Activated CD8-positive, alpha-beta T cell treated with anti-CD3 and anti-CD28 coated beads for 36 hours (primary cell): Measurements from ENCODE around the gene HMCN2. TPM values are rescaled to one million over a fixed set of nuclear protein-coding genes. Genes with fewer than 3 reads are reported as not detected.

Source experiments
- ATAC-seq: fragments of 200-7000 bp; cut with Tn5 transposase; one replicate; pipeline ENCODE4 v1.10.0; 2021; ENCODE audit warnings: mild to moderate bottlenecking, moderate library complexity
- CTCF ChIA-PET: fragments of 350-600 bp; sonication (Branson Sonifier 250); formaldehyde crosslinking; loops from one replicate; lab custom pipeline; 2021; ENCODE audit warnings: antibody characterized with exemption; lab: Charles Lee
- POLR2A ChIA-PET: fragments of 350-600 bp; sonication (Branson Sonifier 250); formaldehyde crosslinking; loops from one replicate; lab custom pipeline; 2021; ENCODE audit warnings: antibody characterized with exemption; lab: Charles Lee
- DNase-seq: peaks from one replicate; pipeline ENCODE4 v3.0.0-alpha.2; 2020
- H3K27ac Mint-ChIP-seq: one replicate; pipeline ENCODE4 v1.8.0; 2021; ENCODE audit warnings: mild to moderate bottlenecking, mixed read lengths
- H3K27me3 Mint-ChIP-seq: one replicate; pipeline ENCODE4 v1.8.0; 2021; ENCODE audit warnings: mixed read lengths
- H3K36me3 Mint-ChIP-seq: one replicate; pipeline ENCODE4 v1.8.0; 2021; ENCODE audit warnings: low read depth, mixed read lengths
- H3K4me1 Mint-ChIP-seq: one replicate; pipeline ENCODE4 v1.8.0; 2021; ENCODE audit warnings: low read depth, mixed read lengths
- H3K4me3 Mint-ChIP-seq: one replicate; pipeline ENCODE4 v1.8.0; 2021; ENCODE audit warnings: mild to moderate bottlenecking, moderate library complexity, mixed read lengths
- H3K9me3 Mint-ChIP-seq: one replicate; pipeline ENCODE4 v1.8.0; 2021; ENCODE audit warnings: mixed read lengths
- intact Hi-C: fragments of 100-400 bp; cut with micrococcal nuclease; formaldehyde crosslinking; loops from one replicate; pipeline ENCODE4 v1.10.0; 2022
- total RNA-seq, 2 experiments: library from RNA; stranded (reverse); gene quantifications; one replicate each; pipeline ENCODE4 v1.2.3, GENCODE V29; 2021
- TF ChIP-seq, protein P1 (sequence below): fragments of 200-600 bp; IDR thresholded peaks from one replicate; pipeline ENCODE4 v1.8.0; 2022; ENCODE audit warnings: antibody characterized with exemption, mild to moderate bottlenecking

Gene HMCN2
- total RNA-seq, 2 experiments from 2014 or later, result not detected

DNA sequence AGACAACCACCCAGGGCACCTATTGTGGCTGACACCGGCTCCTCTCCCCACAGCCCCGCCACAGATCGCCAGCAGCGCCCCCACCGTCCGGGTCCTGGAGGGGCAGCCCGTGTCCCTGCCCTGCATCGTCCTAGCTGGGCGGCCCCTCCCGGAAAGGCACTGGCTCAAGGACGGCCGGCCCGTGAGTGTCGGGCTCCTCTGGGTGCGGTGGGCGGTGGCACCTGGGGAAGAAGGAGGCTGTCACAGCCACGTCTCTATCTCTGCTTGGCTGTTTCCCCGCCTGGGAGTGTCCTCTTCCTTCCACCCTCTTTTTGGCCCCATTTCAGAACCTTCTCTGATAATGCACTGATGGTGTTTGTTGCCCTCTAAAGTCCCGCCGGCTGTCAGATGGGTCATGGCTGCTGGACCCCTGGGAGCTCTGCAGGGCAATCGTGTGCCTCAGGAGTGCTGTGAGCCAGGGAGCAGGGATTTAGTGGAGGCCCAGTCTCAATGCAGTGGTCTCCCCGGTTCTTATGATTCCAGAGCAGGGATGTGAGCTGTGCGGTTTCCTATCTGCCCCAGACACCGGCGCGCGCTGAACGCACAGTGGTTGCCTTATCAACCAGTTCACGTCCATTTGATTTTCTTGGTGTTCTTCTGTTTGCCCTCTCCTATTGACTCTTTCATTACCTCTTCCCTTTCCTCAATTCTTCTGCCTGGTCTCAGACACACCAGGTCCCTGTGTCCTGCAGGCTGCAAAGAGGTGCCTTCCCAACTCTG lies 55.3 kb downstream of the HMCN2 start:
- no peaks in the 10 kb centered on the region for H3K9me3 Mint-ChIP-seq
- TF ChIP-seq, protein P1, sequence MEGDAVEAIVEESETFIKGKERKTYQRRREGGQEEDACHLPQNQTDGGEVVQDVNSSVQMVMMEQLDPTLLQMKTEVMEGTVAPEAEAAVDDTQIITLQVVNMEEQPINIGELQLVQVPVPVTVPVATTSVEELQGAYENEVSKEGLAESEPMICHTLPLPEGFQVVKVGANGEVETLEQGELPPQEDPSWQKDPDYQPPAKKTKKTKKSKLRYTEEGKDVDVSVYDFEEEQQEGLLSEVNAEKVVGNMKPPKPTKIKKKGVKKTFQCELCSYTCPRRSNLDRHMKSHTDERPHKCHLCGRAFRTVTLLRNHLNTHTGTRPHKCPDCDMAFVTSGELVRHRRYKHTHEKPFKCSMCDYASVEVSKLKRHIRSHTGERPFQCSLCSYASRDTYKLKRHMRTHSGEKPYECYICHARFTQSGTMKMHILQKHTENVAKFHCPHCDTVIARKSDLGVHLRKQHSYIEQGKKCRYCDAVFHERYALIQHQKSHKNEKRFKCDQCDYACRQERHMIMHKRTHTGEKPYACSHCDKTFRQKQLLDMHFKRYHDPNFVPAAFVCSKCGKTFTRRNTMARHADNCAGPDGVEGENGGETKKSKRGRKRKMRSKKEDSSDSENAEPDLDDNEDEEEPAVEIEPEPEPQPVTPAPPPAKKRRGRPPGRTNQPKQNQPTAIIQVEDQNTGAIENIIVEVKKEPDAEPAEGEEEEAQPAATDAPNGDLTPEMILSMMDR, result no peak
- no peaks in the 10 kb centered on the region for H3K4me1 Mint-ChIP-seq
- peaks cover 20% of the 10 kb centered on the region for H3K27me3 Mint-ChIP-seq
- H3K36me3 Mint-ChIP-seq, result no peaks in the 10 kb centered on the region
- intact Hi-C loops, result no loop called here
- CTCF ChIA-PET, result interaction anchor here (0.6 kb wide), 1 partner anchor 85 kb away, joined by 3 read pairs; no protein-coding TSS in a partner anchor
- POLR2A ChIA-PET, result interaction anchor here (0.6 kb wide), 1 partner anchor 236 kb away, joined by 4 read pairs; no protein-coding TSS in a partner anchor
- no peak overlapping the region for H3K4me3 Mint-ChIP-seq
- ATAC-seq (no peak), DNase-seq (no peak)
- H3K27ac Mint-ChIP-seq, result no peak overlapping the region

DNA sequence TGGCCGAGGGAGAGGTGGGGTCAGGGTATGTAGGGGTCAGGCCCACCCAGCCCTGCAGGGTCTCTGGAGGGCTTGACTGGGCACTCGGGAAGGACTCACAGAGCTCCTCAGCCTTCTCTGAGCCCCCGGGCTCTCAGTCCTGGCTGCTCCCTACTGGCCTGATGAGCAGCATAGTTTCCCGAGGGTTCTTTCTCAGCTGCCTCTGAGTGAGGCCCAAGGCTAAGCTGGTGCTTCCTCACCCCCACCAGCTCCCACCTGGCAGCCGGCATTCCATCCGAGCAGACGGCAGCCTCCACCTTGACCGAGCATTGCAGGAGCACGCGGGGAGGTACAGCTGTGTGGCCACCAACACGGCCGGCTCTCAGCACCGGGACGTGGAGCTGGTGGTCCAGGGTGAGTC lies 56.0 kb downstream of the HMCN2 start:
- H3K27ac Mint-ChIP-seq, result no peak overlapping the region
- DNase-seq (no peak), ATAC-seq (no peak)
- no peaks in the 10 kb centered on the region for H3K4me1 Mint-ChIP-seq
- no peak overlapping the region for H3K4me3 Mint-ChIP-seq
- ChIA-PET POLR2A (interaction anchor here (0.6 kb wide), 1 partner anchor 237 kb away, joined by 4 read pairs; no protein-coding TSS in a partner anchor), CTCF (no interaction called here)
- H3K36me3 Mint-ChIP-seq, result no peaks in the 10 kb centered on the region
- no peaks in the 10 kb centered on the region for H3K9me3 Mint-ChIP-seq
- peaks cover 23% of the 10 kb centered on the region for H3K27me3 Mint-ChIP-seq
- intact Hi-C loops, result no loop called here
- TF ChIP-seq, protein P1, result no peak

DNA sequence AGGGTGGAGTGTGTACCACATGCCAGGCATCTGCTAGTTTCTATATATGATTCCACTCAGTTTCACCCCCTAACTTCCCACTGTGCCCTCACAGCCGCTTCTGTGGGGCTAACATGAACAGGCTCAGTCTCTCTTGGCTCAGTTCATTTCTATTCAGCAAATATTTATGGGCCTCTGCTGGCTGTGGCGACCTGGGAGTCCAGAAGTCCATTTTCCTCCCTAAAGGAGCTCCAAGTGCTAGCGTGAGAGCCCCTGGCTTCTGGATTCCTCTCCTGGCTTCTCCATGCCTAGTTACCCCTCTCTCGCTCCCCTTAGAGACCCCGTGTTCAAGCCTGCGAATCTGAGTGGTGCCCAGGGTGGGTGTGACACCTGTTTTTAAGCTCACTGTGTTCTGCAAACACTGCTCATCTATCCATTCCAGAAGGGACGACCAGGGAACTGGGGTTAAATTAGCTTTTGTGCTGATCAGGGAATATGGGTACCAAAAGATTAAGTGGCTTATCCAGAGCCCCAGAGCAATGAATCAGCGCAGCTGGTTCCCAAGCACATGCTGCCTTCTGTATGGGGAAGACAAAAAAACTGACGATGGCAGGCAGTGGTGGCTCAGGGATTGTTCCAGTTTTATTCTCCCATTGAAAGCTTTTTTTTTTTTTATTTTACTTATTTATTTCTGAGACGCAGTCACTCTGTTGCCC lies 57.6 kb downstream of the HMCN2 start:
- H3K4me1 Mint-ChIP-seq, result no peaks in the 10 kb centered on the region
- ChIA-PET CTCF (interaction anchor here (0.6 to 1.3 kb wide), 2 partner anchors 80 to 199 kb away, joined by 3 to 4 read pairs; no protein-coding TSS in a partner anchor), POLR2A (no interaction called here)
- no peak overlapping the region for H3K27ac Mint-ChIP-seq
- DNase-seq, result no peak
- no peaks in the 10 kb centered on the region for H3K36me3 Mint-ChIP-seq
- H3K27me3 Mint-ChIP-seq, result peaks cover 21% of the 10 kb centered on the region
- TF ChIP-seq, protein P1, result no peak
- no peak overlapping the region for H3K4me3 Mint-ChIP-seq
- ATAC-seq, result no peak
- intact Hi-C loops, result no loop called here
- H3K9me3 Mint-ChIP-seq, result no peaks in the 10 kb centered on the region

DNA sequence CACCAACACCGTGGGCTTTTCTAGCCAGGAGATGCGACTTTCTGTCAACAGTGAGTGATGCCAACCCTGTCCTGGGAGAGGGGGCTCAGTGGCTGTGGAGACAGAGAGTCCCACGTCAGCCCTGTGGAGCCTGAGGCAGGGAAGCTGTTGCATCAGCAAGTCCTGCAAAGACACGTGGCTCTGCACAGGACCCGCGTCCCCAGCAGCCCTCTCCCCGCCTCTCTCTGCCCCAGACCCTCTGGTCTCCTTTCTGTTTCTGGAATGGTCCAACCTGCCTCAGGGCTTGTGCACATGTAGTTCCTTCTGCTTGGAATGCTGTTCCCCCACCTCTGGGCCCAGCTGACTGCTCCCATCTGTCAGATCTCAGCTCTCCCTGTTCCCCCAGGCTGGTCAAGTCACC lies 60.4 kb downstream of the HMCN2 start:
- ChIA-PET POLR2A (no interaction called here), CTCF (interaction anchor here (0.7 kb wide), 1 partner anchor 17 kb away, joined by 3 read pairs; no protein-coding TSS in a partner anchor)
- Mint-ChIP-seq H3K27ac (no peak overlapping the region), H3K9me3 (no peaks in the 10 kb centered on the region), H3K4me1 (no peaks in the 10 kb centered on the region), H3K27me3 (peaks cover 18% of the 10 kb centered on the region), H3K36me3 (no peaks in the 10 kb centered on the region), H3K4me3 (no peak overlapping the region)
- DNase-seq, result no peak
- intact Hi-C loops, result no loop called here
- TF ChIP-seq, protein P1, result no peak
- ATAC-seq, result no peak
